GM18951 (cell line): ENCODE data around the gene BHLHA15.

ENCODE experiments used
- POLR2A ChIP-seq: IDR thresholded peaks from 4 replicates; pipeline ENCODE4 v1.6.1; 2011; ENCODE audit warnings: mild to moderate bottlenecking; ENCODE audit not compliant: insufficient read length, insufficient read depth; ENCODE audit errors: extremely low read depth
- in situ Hi-C: fragments of 300-500 bp; cut with MboI; formaldehyde crosslinking; loops from one replicate; pipeline ENCODE4 v1.12.0; 2022; ENCODE audit warnings: low sequenced_read_pairs, mixed read lengths, inconsistent platforms; ENCODE audit not compliant: unreplicated experiment

Gene BHLHA15

GRCh38 chr7:98174334-98175259, 36.6 kb upstream of the BHLHA15 start:
- in situ Hi-C loops: no loop called here
- TF ChIP-seq POLR2A: no peak

DNA sequence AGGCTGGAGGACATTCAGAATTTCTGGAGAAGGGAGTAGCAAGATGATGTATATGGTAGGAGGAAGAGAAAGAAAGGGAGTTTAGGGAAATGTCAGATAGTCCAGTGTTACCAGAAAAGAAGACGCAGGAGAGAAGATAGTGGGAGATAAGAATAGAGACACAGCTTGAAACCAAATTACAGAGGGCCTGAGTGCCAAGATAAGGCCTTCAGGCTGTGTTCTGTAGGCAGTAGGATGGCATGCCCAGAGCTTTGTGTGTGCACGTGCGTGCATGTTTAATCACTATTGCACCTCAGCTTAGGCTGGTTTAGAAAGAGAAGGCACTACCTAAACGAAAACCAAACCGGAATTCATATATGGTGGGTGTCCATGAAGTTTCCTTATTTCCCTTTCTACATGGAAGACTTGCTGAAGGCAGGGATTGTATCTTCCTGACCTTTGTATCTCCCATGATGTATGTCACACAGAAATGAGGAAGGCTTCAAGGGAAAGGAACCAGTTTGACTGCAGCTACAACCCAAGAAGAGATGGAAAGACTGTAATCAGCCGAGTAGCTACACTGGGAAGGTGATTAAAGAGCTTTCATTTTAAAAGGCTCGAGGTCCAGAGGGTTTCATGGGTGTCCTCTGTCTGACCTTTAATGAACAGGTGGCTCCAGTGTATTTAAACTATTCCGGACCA, 35.8 kb upstream of the BHLHA15 start:
- TF ChIP-seq POLR2A: no peak
- in situ Hi-C loops: no loop called here

GRCh38 chr7:98177553-98177952, 33.7 kb upstream of the BHLHA15 start:
- in situ Hi-C loops: no loop called here
- no peak for TF ChIP-seq POLR2A

- in situ Hi-C loops: no loop called here
- TF ChIP-seq POLR2A: no peak
Observed at GRCh38 chr7:98178321-98178720, 32.9 kb upstream of the BHLHA15 start.

DNA sequence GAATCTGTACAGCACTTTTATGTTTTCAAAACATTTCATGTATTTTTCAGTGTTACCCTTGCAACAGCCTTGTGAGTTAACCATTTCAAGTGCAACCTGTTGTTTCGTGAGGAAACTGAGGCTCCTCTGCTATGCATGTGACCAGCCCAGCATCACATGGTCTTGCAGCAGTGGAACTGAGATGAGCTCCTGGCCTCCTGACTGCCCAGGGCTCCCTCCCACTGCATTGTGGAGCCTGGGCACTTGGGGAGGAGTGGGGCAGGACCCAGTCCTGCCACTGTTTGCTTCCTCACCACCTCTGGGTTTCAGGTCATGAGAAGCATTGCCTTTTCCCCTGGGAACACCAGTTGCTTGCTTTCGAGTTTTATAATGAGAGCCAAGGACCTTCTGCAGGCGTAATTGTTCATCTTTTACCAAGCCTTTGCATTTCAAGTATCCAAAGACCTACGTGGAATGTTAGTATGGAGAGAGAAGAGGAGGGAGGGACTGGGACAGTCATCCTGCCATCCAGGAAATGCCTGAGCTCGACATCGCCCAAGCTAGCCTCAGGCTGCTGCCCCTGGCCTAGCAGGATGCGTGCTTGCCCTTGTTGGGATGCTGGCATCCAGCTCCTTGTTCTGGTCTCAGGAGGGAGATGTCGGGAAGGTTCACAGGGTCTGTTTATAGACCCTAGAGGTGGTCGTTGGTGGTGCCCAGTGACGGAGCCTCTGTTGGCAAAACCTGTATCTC, 32.3 kb upstream of the BHLHA15 start:
- TF ChIP-seq POLR2A: no peak
- in situ Hi-C loops: no loop called here

DNA sequence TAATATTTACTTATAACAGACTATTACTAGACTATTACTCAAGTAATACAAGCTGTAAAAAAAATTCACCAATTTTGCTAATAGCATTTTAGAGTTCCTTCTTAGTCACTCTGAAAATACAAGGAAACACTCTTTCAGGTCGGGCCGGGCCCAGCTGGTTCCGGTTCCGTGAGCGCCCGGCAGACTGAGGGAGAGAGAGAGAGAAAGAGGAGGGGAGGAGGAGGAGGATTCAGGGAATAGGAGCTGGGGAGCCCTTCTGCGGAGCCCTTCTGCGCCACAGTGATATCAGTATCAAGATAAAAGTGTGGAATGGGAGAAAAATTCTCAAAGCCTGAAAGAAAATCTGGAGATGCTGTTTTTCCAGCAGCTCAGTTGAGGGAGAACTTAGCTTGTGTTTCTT, 30.5 kb upstream of the BHLHA15 start:
- in situ Hi-C loops: no loop called here
- TF ChIP-seq POLR2A: no peak

- in situ Hi-C loops: no loop called here
- TF ChIP-seq POLR2A: no peak
Observed at GRCh38 chr7:98185101-98185500, 26.1 kb upstream of the BHLHA15 start.

DNA sequence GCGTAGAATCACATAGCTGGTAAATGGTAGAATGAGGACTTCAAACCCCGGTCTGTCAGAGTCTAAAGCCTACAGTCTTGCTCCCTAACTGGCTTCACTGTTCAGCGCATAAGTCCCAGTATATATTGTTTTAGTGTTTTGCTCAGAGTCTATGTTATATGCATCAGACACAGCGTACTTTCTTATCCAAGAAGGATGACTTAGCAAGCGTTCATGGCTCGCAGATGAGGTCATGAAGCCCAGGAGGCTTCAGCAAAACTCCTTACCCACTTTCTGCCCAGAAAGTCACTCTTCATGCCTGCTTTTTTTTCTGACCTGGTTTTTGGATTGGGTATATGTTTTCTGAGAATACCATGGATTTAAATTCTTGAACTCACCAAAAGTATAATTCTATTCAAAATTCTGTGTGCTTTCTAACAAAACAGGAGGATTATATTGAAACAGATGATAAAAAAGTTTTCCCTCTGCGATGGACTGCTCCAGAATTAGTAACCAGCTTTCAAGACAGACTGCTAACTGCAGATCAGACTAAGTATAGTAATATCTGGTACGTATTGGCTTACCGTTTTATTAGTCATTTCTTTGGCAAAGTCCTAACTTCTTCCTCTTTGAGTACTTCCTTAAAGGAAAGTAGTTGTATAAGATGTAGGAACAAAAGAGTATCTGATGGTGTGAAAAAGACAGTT, 24.6 kb upstream of the BHLHA15 start:
- in situ Hi-C loops: no loop called here
- no peak for TF ChIP-seq POLR2A

DNA sequence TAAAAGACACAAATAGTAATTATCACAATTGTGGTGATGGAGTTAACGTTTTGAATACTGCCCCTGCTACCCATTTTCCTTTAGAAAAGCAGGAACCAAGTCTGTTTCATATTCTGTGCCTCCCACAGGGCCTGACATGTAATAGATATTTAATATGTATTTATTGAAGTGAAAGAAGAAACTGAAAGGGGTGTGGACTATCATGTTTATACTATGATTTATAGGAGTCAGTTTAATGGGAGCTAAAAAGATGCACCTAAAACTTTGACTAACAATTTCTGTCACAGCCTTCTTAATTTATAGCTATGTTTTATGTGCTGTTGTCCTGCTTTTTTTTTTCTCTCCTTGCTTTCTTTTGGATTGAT, 24.1 kb upstream of the BHLHA15 start:
- TF ChIP-seq POLR2A: no peak
- in situ Hi-C loops: no loop called here

DNA sequence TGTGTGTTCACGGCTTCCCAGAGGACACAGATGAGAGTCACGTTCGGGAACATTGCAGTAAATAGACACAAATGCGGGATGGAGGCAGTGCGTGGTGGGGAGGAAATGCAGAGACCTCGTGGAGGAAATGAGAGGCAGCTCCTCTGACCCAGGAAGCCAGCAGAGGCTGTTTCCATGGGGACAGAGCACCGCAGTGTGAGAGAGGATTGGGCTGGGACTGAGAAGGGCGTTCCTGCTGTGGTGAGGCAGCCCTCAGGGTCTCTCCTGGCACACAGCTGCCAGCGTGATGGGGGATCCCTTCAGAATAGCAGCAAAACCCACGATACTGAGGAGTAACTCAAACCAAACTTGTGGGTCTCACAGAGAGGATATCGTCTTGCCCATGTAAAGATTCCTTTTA, 21.7 kb upstream of the BHLHA15 start:
- in situ Hi-C loops: no loop called here
- TF ChIP-seq POLR2A: no peak

DNA sequence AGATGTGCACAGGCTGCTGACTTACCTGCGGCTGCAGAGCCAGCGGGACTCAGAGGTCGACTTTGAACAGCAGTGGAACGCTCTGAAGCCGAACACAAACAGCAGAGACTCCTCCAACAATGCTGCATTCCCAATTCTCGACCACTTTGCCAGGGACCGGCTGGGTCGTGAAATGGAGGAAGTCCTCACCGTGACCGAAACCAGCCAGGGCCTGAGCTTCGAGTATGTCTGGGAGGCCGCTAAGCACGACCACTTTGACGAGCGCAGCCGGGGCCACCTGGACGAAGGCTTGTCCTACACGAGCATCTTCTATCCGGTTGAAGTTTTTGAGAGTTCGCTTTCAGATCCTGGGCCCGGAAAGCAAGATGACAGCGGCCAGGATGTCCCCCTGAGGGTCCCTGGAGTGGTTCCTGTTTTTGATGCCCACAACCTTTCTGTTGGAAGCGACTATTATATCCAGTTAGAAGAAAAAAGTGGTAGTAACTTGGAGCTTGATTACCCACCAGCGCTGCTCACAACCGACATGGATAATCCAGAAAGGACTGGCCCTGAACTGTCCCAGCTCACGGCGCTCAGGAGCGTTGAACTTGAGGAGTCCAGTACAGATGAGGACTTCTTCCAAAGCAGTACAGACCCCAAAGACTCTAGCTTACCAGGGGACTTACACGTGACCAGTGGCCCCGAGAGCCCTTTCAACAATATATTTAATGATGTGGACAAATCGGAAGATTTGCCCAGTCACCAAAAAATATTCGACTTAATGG, 19.4 kb upstream of the BHLHA15 start:
- TF ChIP-seq POLR2A: no peak
- in situ Hi-C loops: no loop called here

- TF ChIP-seq POLR2A: no peak
- in situ Hi-C loops: no loop called here
Observed at GRCh38 chr7:98192781-98193457, 18.3 kb upstream of the BHLHA15 start.
